ENCODE results near the gene NTM.

Gene NTM

DNA sequence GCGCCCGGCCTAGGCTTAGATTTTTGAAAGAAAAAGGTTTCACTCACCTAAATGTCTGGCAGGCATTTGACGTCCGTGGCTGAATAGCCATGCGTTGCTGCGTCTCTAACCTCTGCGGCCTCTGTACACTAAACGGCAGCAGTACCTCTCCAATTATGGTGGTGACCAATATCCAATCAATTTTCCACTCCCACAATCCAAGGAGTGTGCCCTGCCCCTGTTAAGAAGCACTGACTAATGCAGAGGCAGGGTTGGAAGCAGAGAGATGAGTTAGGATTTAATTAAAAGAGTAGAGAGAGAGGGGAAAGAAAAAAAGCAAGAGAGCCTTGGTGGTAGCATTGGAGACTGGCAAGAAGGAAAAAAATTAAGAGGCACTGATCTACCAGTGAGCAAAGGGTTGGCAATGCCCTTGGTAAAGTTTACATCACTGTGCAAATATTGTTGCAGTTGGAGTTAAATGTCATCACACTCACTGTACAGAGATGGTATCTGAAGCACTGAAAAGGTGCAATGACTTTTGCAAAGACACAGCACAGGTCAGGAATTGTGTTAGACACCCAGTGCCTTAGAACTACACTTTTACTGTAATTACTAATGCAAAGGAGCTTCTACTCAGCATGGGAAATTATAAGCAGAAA lies 526.7 kb downstream of the NTM start:
- no peaks in the 10 kb centered on the region for H3K36me3 ChIP-seq (ENCODE audit: control insufficient read depth, insufficient read depth, low read length)
- WGBS, 2 experiments (ENCODE audit: insufficient coverage in 2 of 2), result 96 to 98% methylated on average over 6 to 8 of the region's 8 CpGs
- H3K4me1 ChIP-seq (ENCODE audit: control insufficient read depth, insufficient read depth, low read length, poor library complexity, severe bottlenecking), result peaks cover 21% of the 10 kb centered on the region
- H3K4me3 ChIP-seq (ENCODE audit: extremely low read depth, insufficient read depth, low read length, poor library complexity, severe bottlenecking), result no peak overlapping the region
- no peak overlapping the region for H3K27ac ChIP-seq (ENCODE audit: low read depth, low read length, severe bottlenecking)
- H3K9me3 ChIP-seq (ENCODE audit: control insufficient read depth, low read length), result no peaks in the 10 kb centered on the region

DNA sequence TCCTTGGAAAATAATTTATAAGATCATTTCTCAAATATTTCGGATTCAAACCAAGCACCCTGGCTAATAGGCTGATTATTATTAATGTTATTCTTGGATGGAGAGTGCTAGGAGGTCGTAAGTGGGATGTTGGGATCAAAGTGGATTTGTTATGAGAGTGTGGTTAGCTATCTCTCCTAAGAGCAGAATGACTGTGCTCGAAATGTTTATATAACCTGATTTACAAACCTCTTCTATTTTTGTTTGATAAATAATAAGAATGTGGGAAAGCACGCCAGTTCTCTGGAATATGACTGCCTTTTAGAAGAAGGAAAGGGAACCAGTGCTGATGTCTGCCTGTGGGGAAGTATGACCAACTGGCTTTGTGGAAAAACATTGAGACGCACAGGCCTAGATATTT lies 527.5 kb downstream of the NTM start:
- H3K27ac ChIP-seq (ENCODE audit: low read depth, low read length, severe bottlenecking), result no peak overlapping the region

DNA sequence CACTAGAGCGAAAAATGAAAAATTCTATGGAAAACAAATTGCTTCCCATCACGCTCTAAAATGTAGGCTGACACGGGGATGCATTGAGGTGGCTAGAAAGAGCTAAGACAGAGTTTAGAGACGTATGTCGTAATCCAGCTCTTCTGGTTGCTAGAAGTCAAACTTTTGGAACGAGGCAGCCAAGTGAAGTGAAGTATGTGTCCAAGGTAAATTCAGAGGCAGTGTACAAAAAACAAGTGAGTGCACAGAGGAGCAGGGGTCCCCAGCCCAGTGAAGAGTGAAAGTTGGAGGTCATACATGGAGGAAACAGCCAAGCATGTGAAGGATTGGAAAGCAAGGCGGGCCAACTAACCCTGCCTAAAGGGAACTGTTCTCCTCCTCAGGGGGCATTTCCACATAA lies 528.5 kb downstream of the NTM start:
- peaks cover 6% of the 10 kb centered on the region for H3K4me1 ChIP-seq (ENCODE audit: control insufficient read depth, insufficient read depth, low read length, poor library complexity, severe bottlenecking)
- 94 to 98% methylated on average over 6 to 7 of the region's 7 CpGs for WGBS, 2 experiments (ENCODE audit: insufficient coverage in 2 of 2)

More for the DNA sequence above, 527.5 kb downstream of the NTM start:
- peaks cover 16% of the 10 kb centered on the region for H3K4me1 ChIP-seq (ENCODE audit: control insufficient read depth, insufficient read depth, low read length, poor library complexity, severe bottlenecking)
- H3K36me3 ChIP-seq (ENCODE audit: control insufficient read depth, insufficient read depth, low read length), result no peaks in the 10 kb centered on the region
- 0 to 83% methylated on average over 1 of the region's 5 CpGs for WGBS, 2 experiments (ENCODE audit: insufficient coverage in 2 of 2)
- no peaks in the 10 kb centered on the region for H3K9me3 ChIP-seq (ENCODE audit: control insufficient read depth, low read length)
- no peak overlapping the region for H3K4me3 ChIP-seq (ENCODE audit: extremely low read depth, insufficient read depth, low read length, poor library complexity, severe bottlenecking)

DNA sequence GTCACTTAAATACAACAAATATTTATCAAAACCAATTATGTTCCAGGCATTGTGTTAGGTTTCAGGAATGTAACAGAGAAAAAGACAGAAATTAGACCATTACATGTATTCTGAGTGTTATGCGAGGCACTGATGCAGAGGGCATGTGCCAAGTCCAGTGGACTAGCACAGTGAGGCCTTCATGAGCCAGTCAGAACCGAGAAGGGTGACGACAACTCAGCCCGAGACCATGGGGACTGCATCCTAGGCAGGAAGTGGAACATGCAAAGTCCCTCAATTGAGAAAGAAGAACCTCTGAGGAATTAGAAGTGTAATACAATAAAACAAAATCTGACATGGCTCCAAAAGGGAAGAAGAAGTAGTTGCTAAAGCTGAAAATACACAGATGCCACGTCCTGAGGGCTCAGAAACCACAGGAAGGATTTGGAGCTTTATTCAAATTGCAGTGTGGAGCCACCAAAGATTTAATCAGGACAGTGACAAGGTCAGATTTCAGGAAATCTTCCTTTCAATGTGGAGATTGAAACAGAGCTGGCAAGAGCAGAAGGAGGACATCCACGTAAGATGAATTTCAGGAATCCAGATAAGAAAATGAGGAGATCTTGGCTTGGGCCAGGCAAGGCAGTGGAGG lies 529.6 kb downstream of the NTM start:
- Histone ChIP-seq H3K27ac (ENCODE audit: low read depth, low read length, severe bottlenecking) (no peak overlapping the region), H3K4me3 (ENCODE audit: extremely low read depth, insufficient read depth, low read length, poor library complexity, severe bottlenecking) (no peak overlapping the region), H3K4me1 (ENCODE audit: control insufficient read depth, insufficient read depth, low read length, poor library complexity, severe bottlenecking) (peaks cover 14% of the 10 kb centered on the region), H3K36me3 (ENCODE audit: control insufficient read depth, insufficient read depth, low read length) (no peaks in the 10 kb centered on the region), H3K9me3 (ENCODE audit: control insufficient read depth, low read length) (no peaks in the 10 kb centered on the region)
- WGBS, 2 experiments (ENCODE audit: insufficient coverage in 2 of 2), result 89 to 90% methylated on average over 6 of the region's 6 CpGs

More for the DNA sequence above, 528.5 kb downstream of the NTM start:
- H3K4me3 ChIP-seq (ENCODE audit: extremely low read depth, insufficient read depth, low read length, poor library complexity, severe bottlenecking), result no peak overlapping the region
- no peak overlapping the region for H3K27ac ChIP-seq (ENCODE audit: low read depth, low read length, severe bottlenecking)
- H3K36me3 ChIP-seq (ENCODE audit: control insufficient read depth, insufficient read depth, low read length), result no peaks in the 10 kb centered on the region
- H3K9me3 ChIP-seq (ENCODE audit: control insufficient read depth, low read length), result no peaks in the 10 kb centered on the region

DNA sequence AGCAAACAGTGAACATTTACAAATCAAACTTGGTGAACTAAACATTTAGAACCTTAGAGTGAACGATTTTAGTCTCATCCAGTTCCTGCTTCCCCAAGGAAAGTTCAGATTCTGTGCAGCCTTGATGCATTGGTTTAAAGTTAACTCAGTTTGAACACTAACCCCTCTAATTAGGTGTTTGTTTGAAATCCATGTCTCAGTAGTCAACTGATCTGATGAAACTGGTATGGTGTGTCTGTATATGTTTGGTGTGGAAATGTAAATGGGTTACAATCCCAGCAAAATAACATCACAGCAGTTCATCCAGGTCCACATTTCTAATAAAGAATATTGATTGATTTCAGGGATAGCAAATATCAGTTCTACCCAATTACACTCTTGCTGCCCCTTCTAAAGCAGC lies 532.0 kb downstream of the NTM start:
- H3K9me3 ChIP-seq (ENCODE audit: control insufficient read depth, low read length), result no peaks in the 10 kb centered on the region
- H3K27ac ChIP-seq (ENCODE audit: low read depth, low read length, severe bottlenecking), result no peak overlapping the region
- H3K36me3 ChIP-seq (ENCODE audit: control insufficient read depth, insufficient read depth, low read length), result no peaks in the 10 kb centered on the region
- H3K4me1 ChIP-seq (ENCODE audit: control insufficient read depth, insufficient read depth, low read length, poor library complexity, severe bottlenecking), result peaks cover 14% of the 10 kb centered on the region
- WGBS, 2 experiments (ENCODE audit: insufficient coverage in 2 of 2), result no CpG with 5 or more reads among the region's 1 CpG
- H3K4me3 ChIP-seq (ENCODE audit: extremely low read depth, insufficient read depth, low read length, poor library complexity, severe bottlenecking), result no peak overlapping the region

DNA sequence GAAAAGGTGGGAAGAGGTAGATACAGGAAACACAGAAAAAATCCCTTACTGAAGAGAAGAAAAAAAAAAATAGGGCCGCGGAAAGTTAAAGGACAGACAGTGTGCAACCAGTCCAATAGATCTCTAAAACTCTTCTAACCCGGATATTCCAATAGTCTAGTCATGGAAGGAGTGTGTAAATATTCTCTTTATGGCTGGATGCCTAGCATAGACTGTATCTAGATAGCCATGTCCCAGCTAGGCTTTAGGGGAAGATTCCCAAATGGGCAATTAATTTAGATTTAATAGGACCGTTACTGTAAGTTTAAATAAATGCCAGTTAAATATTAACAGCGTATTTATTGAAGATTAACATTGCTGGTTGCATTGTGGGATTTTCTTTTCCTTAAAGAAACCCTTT lies 532.7 kb downstream of the NTM start:
- Histone ChIP-seq H3K4me1 (ENCODE audit: control insufficient read depth, insufficient read depth, low read length, poor library complexity, severe bottlenecking) (peaks cover 11% of the 10 kb centered on the region), H3K27ac (ENCODE audit: low read depth, low read length, severe bottlenecking) (no peak overlapping the region), H3K4me3 (ENCODE audit: extremely low read depth, insufficient read depth, low read length, poor library complexity, severe bottlenecking) (no peak overlapping the region), H3K36me3 (ENCODE audit: control insufficient read depth, insufficient read depth, low read length) (peaks cover 6% of the 10 kb centered on the region), H3K9me3 (ENCODE audit: control insufficient read depth, low read length) (no peaks in the 10 kb centered on the region)
- WGBS, 2 experiments (ENCODE audit: insufficient coverage in 2 of 2), result 100% methylated on average over 3 of the region's 5 CpGs; no CpG with 5 or more reads in 1 of the 2 experiments

DNA sequence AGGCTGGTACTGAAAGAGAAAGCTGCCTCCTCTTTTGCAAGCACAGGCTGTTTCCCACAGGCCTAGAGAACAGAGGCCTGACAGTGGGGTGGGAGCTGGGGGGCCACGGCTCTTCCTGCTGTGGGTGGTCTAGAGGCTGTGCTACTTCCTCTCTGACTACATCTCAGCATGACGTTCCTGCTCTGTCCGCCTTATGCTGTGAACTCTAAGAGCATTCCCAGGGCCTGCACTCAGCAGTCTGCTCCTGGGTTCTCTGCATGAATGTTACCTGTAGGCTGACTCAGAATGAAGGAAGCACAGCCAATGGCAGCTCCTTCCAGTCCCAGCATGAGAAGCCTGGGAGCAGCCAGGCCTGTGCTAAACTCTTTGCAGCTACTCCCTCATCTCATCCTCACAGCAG lies 534.3 kb downstream of the NTM start:
- Histone ChIP-seq H3K27ac (ENCODE audit: low read depth, low read length, severe bottlenecking) (peak overlapping the region; percentile 38), H3K36me3 (ENCODE audit: control insufficient read depth, insufficient read depth, low read length) (peaks cover 7% of the 10 kb centered on the region), H3K4me3 (ENCODE audit: extremely low read depth, insufficient read depth, low read length, poor library complexity, severe bottlenecking) (no peak overlapping the region), H3K4me1 (ENCODE audit: control insufficient read depth, insufficient read depth, low read length, poor library complexity, severe bottlenecking) (peaks cover 15% of the 10 kb centered on the region), H3K9me3 (ENCODE audit: control insufficient read depth, low read length) (no peaks in the 10 kb centered on the region)
- WGBS, 2 experiments (ENCODE audit: insufficient coverage in 2 of 2), result 22 to 47% methylated on average over 2 of the region's 3 CpGs

DNA sequence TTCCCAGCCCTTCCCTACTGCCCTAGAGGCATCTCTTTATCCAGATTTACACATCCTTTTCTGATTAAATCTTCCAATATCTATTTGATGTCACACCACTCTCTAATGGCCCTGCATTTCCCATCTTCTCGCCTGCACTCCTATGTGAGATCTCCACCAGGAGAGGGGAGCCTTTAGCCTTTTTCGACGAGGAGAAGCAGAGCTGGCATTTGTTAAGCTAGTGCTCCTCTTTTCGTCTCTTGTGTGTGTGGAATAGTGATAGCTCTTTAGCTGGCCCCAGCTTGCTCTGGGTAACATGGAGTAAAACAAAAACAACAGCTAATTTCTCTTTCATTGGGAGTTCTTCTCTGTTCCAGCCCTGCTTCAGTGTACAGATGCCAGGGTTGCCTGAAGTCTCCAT lies 536.5 kb downstream of the NTM start:
- Histone ChIP-seq H3K27ac (ENCODE audit: low read depth, low read length, severe bottlenecking) (no peak overlapping the region), H3K36me3 (ENCODE audit: control insufficient read depth, insufficient read depth, low read length) (peaks cover 7% of the 10 kb centered on the region), H3K4me3 (ENCODE audit: extremely low read depth, insufficient read depth, low read length, poor library complexity, severe bottlenecking) (no peak overlapping the region), H3K9me3 (ENCODE audit: control insufficient read depth, low read length) (no peaks in the 10 kb centered on the region), H3K4me1 (ENCODE audit: control insufficient read depth, insufficient read depth, low read length, poor library complexity, severe bottlenecking) (peaks cover 18% of the 10 kb centered on the region)
- WGBS, 2 experiments (ENCODE audit: insufficient coverage in 2 of 2), result 80% methylated on average over 1 of the region's 4 CpGs; no CpG with 5 or more reads in 1 of the 2 experiments

DNA sequence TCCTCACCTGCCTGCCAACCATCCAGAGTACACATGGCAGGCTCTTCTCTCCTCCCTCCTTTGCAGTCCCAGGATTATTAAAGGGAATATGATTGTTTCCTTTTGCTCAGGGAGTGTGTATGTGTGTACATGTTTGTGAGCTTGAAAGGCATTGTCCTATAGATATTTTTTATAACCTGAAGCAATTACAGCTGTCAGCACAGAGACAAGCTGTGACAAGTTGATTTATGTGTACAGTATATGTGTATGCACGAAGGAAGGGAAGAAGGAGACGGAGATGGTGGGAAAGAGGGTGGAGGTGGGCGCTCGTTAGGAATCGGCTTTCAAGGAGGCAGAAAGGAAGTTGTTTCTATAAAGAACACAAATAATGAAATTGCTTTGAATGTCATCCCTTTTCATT lies 537.0 kb downstream of the NTM start:
- Histone ChIP-seq H3K4me3 (ENCODE audit: extremely low read depth, insufficient read depth, low read length, poor library complexity, severe bottlenecking) (no peak overlapping the region), H3K4me1 (ENCODE audit: control insufficient read depth, insufficient read depth, low read length, poor library complexity, severe bottlenecking) (peaks cover 19% of the 10 kb centered on the region), H3K9me3 (ENCODE audit: control insufficient read depth, low read length) (no peaks in the 10 kb centered on the region), H3K36me3 (ENCODE audit: control insufficient read depth, insufficient read depth, low read length) (peaks cover 7% of the 10 kb centered on the region), H3K27ac (ENCODE audit: low read depth, low read length, severe bottlenecking) (no peak overlapping the region)
- WGBS, 2 experiments (ENCODE audit: insufficient coverage in 2 of 2), result 96 to 100% methylated on average over 5 of the region's 5 CpGs

DNA sequence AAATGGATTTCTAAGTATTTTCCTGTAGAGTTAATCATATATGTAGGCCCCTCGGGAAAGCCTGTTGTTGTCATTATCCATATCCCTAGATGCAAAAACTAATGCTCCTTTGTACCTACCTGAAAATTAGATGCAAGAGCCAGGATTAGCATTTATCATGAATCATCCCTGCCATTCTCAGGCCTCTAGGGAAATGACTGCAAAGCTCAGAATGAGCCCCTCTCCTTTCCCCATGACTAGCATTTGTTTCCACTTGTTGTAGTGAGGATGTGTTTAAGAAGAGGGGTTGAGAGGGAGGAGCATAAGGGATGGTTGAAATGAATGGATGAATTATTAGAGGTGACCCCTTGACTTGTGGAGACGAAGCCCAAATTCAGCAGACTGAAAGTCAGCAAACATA lies 537.9 kb downstream of the NTM start:
- Histone ChIP-seq H3K4me1 (ENCODE audit: control insufficient read depth, insufficient read depth, low read length, poor library complexity, severe bottlenecking) (peaks cover 22% of the 10 kb centered on the region), H3K9me3 (ENCODE audit: control insufficient read depth, low read length) (no peaks in the 10 kb centered on the region), H3K36me3 (ENCODE audit: control insufficient read depth, insufficient read depth, low read length) (peaks cover 7% of the 10 kb centered on the region), H3K27ac (ENCODE audit: low read depth, low read length, severe bottlenecking) (no peak overlapping the region), H3K4me3 (ENCODE audit: extremely low read depth, insufficient read depth, low read length, poor library complexity, severe bottlenecking) (no peak overlapping the region)
- WGBS, 2 experiments (ENCODE audit: insufficient coverage in 2 of 2), result 88% methylated on average over 1 of the region's 2 CpGs; no CpG with 5 or more reads in 1 of the 2 experiments
